LNCAP (cell line): ENCODE data around the gene PRICKLE4.

Experiments
- CTCF ChIP-seq: fragments of 450-650 bp; IDR thresholded peaks from 2 replicates; pipeline ENCODE4 v1.5.1; 2017; ENCODE audit warnings: mild to moderate bottlenecking

The PRICKLE4 gene

GRCh38 chr6:41832263-41832662 lies 51.7 kb downstream of the PRICKLE4 start:
- no peak for TF ChIP-seq CTCF

- no peak for TF ChIP-seq CTCF
Measured at GRCh38 chr6:41836022-41836659, 55.6 kb downstream of the PRICKLE4 start.

- no peak for TF ChIP-seq CTCF
Measured at GRCh38 chr6:41836660-41837052, 56.1 kb downstream of the PRICKLE4 start.
